HL-60 (cell line): ENCODE data around the gene NUBPL.

Experiments
- DNase-seq, 2 experiments: peaks; one replicate each; pipeline ENCODE4 v3.0.0-alpha.2; 2010 to 2020; ENCODE audit warnings: low read depth in 1 of 2, low spot score in 1 of 2
- H3K27ac ChIP-seq: fragments of 250-450 bp; sonication (Bioruptor Pico); replicated peaks from 2 replicates; pipeline ENCODE4 v1.5.1; 2020; ENCODE audit warnings: mild to moderate bottlenecking, moderate library complexity
- H3K27me3 ChIP-seq: fragments of 250-450 bp; sonication (Bioruptor Pico); 2 replicates; pipeline ENCODE4 v1.5.1; 2021; ENCODE audit warnings: mild to moderate bottlenecking, moderate library complexity; ENCODE audit not compliant: insufficient read depth, poor library complexity, severe bottlenecking
- H3K4me3 ChIP-seq: replicated peaks from 2 replicates; pipeline ENCODE4 v1.5.1; 2011; ENCODE audit warnings: mild to moderate bottlenecking, control low read depth, low read length; ENCODE audit not compliant: insufficient read depth
- CTCF ChIP-seq: IDR thresholded peaks from one replicate; pipeline ENCODE4 v1.5.1; 2011; ENCODE audit warnings: low read length, control low read depth, inconsistent platforms; ENCODE audit not compliant: insufficient read depth
- GABPA ChIP-seq: IDR thresholded peaks from 2 replicates; pipeline ENCODE4 v1.6.1; 2012; ENCODE audit warnings: low read depth
- POLR2AphosphoS5 ChIP-seq: IDR thresholded peaks from 2 replicates; pipeline ENCODE4 v1.6.1; 2012; ENCODE audit warnings: low read depth
- REST ChIP-seq: IDR thresholded peaks from 2 replicates; pipeline ENCODE4 v1.6.1; 2012; ENCODE audit warnings: low read depth; ENCODE audit not compliant: insufficient replicate concordance
- SPI1 ChIP-seq: IDR thresholded peaks from 2 replicates; pipeline ENCODE4 v1.6.1; 2012; ENCODE audit warnings: low read depth, mild to moderate bottlenecking, borderline replicate concordance

The NUBPL gene

GRCh38 chr14:31902945-31903646 is 341.9 kb downstream of the NUBPL start:
- H3K27me3 ChIP-seq: peaks cover 2% of the 10 kb centered on the region
- no peak overlapping the region for H3K27ac ChIP-seq
- DNase-seq: no peak
- H3K4me3 ChIP-seq: no peak overlapping the region
- TF ChIP-seq GABPA (no peak), CTCF (no peak), POLR2AphosphoS5 (no peak), REST (no peak), SPI1 (no peak)

- H3K4me3 ChIP-seq: no peak overlapping the region
- H3K27me3 ChIP-seq: no peaks in the 10 kb centered on the region
- H3K27ac ChIP-seq: no peak overlapping the region
- TF ChIP-seq POLR2AphosphoS5 (no peak), GABPA (no peak), REST (no peak), CTCF (no peak), SPI1 (no peak)
- DNase-seq: no peak
Measured at GRCh38 chr14:31909977-31910376, 348.8 kb downstream of the NUBPL start.
